Tibial nerve (tissue), 4 donors: ENCODE measurements around the gene CXCL12.

Experiments
- EP300 ChIP-seq, 2 donors: sonication (generic); formaldehyde crosslinking; IDR thresholded peaks; one replicate each; pipeline ENCODE4 v1.6.1; 2017; ENCODE audit warnings: antibody characterized with exemption in 2 of 2, mild to moderate bottlenecking in 1 of 2
- POLR2A ChIP-seq, 2 donors: fragments of 450-650 bp; IDR thresholded peaks; one replicate each; pipeline ENCODE4 v1.6.1; 2017; ENCODE audit warnings: antibody characterized with exemption in 2 of 2, mild to moderate bottlenecking in 2 of 2, moderate library complexity in 2 of 2
- TF ChIP-seq, protein P1 (sequence below), 5 experiments: fragments of 200-600 bp in 3 of 5; fragments of 450-650 bp in 2 of 5; sonication (generic) in 3 of 5; IDR thresholded peaks; one replicate each; pipeline ENCODE4 v1.5.1; 2016 to 2019; ENCODE audit warnings: antibody characterized with exemption in 5 of 5, mild to moderate bottlenecking in 3 of 5, moderate library complexity in 2 of 5

DNA sequence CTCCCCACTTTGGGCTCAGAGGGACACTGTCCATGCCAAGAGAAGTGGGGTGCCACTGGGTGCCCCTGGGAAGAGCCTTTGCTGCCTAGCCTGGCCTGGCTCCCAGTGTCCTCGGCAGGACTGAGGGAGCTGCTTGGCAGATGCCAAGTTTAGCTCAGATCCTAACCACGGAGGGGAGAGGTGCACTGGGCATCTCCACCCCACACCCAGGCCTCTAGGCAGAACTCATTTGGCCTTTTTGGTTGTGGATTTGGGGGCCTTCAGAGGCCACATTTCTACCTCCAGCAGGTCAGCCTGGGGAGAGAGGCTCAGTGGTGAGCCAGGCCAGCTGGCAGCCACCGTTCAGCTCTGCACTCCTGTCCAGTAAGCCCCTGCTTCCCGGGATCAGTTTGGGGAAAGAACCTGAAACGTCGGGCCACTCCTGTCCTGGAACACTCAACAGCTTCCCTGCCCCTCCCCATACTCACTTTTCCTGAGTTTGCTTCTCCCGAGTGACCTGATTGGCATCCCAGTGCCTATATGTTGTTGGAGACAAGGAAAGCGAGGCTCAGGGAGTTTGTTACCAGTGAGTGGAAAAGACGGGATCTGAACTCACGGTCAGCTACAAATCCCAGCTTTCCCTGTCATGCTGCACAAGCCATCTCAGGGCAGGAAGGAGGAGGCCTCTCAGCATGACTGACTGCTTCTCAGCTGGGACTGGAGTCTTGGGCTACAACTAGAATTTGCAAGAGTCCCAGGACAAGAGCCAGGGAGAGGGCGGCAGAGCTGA, 11.2 kb upstream of the CXCL12 start:
- TF ChIP-seq, protein P1, sequence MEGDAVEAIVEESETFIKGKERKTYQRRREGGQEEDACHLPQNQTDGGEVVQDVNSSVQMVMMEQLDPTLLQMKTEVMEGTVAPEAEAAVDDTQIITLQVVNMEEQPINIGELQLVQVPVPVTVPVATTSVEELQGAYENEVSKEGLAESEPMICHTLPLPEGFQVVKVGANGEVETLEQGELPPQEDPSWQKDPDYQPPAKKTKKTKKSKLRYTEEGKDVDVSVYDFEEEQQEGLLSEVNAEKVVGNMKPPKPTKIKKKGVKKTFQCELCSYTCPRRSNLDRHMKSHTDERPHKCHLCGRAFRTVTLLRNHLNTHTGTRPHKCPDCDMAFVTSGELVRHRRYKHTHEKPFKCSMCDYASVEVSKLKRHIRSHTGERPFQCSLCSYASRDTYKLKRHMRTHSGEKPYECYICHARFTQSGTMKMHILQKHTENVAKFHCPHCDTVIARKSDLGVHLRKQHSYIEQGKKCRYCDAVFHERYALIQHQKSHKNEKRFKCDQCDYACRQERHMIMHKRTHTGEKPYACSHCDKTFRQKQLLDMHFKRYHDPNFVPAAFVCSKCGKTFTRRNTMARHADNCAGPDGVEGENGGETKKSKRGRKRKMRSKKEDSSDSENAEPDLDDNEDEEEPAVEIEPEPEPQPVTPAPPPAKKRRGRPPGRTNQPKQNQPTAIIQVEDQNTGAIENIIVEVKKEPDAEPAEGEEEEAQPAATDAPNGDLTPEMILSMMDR (IDR thresholded peaks at IDR 0.05), result no peak
- TF ChIP-seq POLR2A (IDR thresholded peaks at IDR 0.05) (no peak), EP300 (IDR thresholded peaks at IDR 0.05) (no peak)
